Fibroblast of skin of back (primary cell): ENCODE measurements around the gene ABHD14A.

ENCODE experiments used
- DNase-seq: peaks from one replicate; pipeline ENCODE4 v3.0.0-alpha.2; 2013

ABHD14A gene

DNA sequence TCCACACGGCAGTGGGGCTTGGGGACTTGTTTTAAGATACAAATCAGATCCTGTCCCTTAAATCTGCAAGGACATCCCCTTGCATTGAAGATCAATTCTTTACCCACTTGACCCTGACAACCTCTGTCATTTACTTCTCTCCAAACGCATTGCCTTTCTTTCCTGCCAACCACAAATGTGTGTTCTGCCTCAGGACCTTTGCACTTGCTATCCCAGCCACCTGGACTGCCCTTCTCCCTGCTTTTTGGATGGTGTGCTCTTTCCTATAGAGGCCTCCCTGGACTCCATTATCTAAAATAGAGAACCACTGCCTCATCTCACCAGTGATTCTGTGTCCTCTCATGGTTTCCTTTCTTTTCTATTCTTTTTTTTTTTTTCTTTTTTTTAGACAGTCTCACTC lies 22.3 kb downstream of the ABHD14A start:
- no peak for DNase-seq

- DNase-seq, result no peak
These were observed 23.2 kb downstream of the ABHD14A start for GRCh38 chr3:51997935-51998596.

DNA sequence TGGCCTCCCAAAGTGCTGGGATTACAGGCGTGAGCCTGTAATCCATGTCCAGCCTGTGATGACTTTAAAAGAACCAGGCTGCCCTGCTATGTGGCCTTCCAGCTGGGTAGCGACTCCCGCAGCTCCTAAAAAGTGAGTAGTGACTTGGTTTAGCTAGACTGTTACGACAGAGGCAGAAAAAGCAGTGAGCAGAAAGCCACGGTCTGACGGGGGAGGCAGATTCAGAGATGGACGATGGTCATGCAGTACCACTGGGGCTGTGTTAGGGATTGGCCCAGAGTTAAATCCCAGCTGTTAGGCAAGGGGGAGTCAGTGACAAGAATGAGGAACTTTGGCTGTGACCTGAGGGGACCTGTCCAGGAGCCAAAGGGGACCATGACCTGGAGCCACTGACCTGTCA lies 23.9 kb downstream of the ABHD14A start:
- DNase-seq, result no peak

GRCh38 chr3:51999846-52000245 lies 25.0 kb downstream of the ABHD14A start:
- DNase-seq, result no peak

- peak; percentile 60 for DNase-seq
These were observed 26.6 kb downstream of the ABHD14A start for GRCh38 chr3:52001443-52001974.

DNA sequence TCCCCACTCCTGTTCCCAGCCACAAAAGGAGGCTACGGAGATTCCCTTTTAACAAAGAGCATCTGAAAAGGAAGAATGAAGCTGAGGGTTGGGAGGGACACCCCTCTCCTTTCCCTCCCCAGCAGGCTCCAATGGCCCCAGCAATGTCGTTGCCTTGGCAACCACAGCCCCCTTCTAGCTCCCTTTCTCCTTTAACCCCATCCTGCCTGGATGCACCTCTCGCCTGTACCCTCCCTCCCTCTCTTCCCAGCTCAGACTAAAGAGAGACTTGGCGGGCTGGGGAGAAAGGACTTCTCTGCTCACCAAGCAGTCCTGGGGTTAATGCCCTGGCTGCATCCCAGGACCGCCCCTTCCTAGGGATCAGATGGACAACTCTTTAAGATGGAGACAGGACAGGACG lies 27.9 kb downstream of the ABHD14A start:
- no peak for DNase-seq

DNA sequence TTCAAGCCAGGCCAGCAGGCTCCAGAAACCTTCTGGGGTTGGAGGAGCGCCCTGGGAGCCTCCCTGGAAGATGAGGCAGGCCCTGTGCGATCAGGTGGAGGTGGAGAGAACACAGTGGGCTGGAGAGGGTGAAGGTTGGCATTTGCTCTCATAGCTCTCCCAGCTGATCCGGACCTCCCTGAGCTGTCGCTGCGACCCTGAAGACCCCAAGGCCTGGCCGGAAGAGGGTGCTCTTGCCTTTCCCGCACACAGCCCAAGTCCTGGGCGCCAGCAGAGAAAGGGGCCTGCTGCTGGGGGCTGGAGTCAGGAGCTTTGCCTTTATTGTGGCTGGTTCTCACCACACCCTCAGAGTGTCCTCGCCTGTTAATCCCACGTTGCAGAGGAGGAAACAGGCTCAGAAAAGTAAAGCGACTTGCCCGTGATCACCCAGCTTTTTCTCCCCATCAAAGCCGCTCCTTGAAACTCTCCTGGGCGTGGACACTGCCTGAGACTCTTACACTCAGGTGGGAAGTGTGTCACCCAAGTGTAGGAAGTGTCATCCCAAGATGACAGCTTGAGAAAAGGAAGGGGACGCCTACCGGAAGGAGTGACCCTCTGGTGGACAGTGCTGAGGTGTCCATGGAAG lies 29.4 kb downstream of the ABHD14A start:
- DNase-seq, result peak; percentile 71

- DNase-seq, result no peak
These were observed 30.1 kb downstream of the ABHD14A start for GRCh38 chr3:52004906-52005395.

GRCh38 chr3:52005571-52005986 lies 30.7 kb downstream of the ABHD14A start:
- DNase-seq, result peak; percentile 58

GRCh38 chr3:52006017-52006819 lies 31.4 kb downstream of the ABHD14A start:
- DNase-seq, result no peak

DNA sequence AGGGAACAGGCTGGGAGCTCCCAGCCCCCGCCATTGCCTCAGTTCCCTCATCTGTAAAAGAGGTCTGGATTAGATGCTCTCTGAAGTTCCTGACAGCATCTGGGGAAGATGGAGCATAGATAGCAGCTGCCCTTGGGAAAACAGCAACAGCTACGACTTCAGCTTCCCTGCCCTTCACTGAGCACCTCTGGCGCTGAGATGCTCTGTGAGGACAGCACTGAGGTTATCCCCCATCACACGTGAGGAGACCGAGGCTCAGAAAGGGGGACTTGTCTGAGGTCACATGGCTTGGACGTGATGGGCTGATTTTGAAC lies 31.9 kb downstream of the ABHD14A start:
- DNase-seq, result no peak

- DNase-seq, result no peak
These were observed 32.4 kb downstream of the ABHD14A start for GRCh38 chr3:52007291-52007690.

- no peak for DNase-seq
These were observed 35.6 kb downstream of the ABHD14A start for GRCh38 chr3:52010431-52010830.

- DNase-seq, result no peak
These were observed 37.8 kb downstream of the ABHD14A start for GRCh38 chr3:52012699-52013098.

DNA sequence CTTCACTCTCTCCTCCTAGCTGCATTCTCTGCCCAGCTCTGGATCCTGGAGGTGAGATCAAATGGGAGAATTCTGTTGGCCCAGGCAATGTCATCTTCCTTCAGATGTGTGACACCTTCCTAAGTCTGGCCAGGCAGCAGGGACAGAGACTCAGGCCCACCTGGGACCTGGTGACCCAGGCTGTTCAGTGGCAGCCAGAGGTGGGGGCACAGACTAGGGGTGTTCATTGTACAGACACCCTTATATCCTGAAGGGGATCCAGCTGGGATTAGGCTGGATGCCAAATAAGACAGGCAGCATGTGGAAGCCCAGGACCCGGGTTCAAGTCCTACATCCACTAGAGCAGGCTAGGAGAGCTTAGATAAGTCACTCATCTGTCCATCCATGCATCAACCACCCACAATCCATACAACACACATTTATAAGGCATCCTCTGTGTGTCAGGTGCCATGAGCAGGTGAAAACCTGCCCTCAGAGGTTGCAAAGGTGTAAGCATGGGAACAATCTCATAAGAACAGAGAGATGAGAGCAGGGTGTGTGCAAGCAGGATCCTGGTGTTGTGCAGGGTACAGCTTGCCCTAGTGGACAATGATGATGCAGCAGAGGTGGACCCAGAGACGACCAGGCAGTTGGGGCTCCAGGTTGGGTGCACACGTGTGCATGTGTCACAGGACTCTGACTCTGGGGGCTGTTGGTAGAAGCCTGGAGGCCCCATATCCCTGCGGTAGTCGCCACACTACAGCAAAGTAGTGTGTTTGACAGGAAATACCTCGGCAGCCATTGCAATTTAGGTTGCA lies 39.1 kb downstream of the ABHD14A start:
- no peak for DNase-seq

DNA sequence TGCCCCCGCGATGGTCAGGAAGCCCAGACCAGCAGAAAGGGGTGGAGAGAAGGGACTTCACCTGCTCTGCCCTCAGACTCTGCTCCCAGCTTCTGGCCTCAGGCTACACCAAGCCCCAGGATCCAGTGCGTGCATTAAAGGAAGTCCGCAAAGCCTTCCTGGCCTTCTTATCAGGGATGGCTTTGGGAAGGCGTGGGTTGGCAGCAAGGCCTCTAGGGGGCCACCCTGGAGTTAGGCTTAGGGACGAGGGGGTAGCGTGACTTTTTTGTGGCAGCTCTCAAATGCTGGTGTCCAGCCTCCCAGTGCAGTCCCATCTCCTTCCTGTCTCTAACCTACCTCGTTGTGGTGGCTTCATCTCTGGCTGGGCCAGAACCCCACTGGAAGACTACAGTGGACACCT lies 39.7 kb downstream of the ABHD14A start:
- peak; percentile 42 for DNase-seq

GRCh38 chr3:52015438-52016228 lies 40.8 kb downstream of the ABHD14A start:
- DNase-seq, result no peak

DNA sequence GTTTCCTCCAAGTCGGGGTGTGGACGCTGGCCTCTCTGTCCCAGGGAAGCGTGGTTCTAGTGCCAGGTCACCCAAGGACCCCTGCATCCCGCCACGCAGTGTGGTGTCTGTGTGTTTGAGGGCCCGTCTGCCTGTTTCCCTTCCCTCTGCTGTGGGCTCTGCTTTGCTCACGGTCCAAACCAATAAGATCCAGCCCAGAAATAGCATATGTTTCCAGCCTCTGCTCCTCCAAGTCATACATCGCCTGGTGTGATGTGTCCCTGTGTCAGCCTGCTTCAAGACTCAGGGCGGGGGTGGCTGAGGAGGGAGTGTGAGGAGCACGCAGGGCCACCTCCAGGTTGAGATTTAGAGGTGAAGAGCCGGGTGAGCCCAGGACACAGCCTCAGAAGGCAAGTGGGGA lies 42.7 kb downstream of the ABHD14A start:
- DNase-seq, result no peak

DNA sequence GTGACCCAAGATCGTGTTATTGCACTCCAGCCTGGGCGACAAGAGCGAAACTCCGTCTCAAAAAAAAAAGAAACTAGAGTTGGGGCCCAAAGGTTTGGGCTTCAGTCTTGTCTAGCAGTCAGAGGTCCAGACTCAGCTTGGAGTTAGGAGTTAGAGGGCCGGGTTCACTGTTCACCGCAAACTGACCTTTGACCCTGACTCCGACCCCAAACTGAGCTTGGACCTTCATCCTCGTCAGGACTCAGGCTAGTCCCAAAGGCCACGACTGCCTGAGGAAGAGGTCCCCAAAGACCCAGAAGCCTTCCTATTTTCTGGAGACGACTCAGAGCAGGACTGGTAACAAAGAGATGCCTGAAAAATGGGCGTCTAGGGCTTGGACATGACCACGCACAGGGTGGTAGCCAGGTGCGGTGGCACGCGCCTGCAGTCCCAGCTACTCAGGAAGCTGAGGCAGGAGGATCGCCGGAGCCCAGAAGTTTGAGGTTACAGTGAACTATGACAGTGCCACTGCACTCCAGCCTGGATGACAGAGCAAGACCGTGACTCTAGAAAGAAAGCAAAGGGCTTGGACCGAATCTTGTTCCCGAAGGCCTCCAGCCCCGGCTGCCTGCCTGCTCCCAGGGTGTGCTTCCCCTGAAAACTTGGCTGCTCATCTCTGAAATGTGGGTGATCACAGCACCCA lies 43.6 kb downstream of the ABHD14A start:
- DNase-seq, result no peak

- DNase-seq, result no peak
These were observed 44.7 kb downstream of the ABHD14A start for GRCh38 chr3:52019352-52020080.
